ENCODE results near the gene RGS6.

The RGS6 gene

DNA sequence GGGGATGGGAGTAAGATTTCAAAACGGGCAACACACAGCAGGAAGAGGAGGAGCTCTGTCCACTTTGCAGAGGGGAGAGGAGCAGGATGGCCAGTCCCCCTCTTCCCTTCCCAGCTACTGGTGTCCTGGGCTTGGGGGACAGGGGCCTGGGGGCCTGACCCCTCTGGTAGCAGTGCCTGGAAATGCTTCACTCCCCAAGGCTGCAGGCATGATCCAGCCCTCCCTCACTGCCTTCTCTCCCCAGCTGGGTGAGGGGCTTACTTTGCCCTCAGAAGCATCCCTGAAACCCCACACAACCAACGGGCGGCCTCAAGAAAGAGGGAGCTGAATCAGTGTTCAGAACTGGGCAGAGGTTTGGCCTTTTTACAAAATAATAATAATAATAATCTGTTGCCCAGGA is 682.1 kb downstream of the RGS6 start:
- DNase-seq (ENCODE audit: low spot score) = no peak
- in situ Hi-C loops (cut with MboI; ENCODE audit: low pct_unique_long_range_greater_than_20kb, low sequenced_read_pairs, unreplicated experiment) = no loop called here
- TF ChIP-seq, protein P1, sequence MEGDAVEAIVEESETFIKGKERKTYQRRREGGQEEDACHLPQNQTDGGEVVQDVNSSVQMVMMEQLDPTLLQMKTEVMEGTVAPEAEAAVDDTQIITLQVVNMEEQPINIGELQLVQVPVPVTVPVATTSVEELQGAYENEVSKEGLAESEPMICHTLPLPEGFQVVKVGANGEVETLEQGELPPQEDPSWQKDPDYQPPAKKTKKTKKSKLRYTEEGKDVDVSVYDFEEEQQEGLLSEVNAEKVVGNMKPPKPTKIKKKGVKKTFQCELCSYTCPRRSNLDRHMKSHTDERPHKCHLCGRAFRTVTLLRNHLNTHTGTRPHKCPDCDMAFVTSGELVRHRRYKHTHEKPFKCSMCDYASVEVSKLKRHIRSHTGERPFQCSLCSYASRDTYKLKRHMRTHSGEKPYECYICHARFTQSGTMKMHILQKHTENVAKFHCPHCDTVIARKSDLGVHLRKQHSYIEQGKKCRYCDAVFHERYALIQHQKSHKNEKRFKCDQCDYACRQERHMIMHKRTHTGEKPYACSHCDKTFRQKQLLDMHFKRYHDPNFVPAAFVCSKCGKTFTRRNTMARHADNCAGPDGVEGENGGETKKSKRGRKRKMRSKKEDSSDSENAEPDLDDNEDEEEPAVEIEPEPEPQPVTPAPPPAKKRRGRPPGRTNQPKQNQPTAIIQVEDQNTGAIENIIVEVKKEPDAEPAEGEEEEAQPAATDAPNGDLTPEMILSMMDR (IDR thresholded peaks at IDR 0.05; ENCODE audit: extremely low read depth, insufficient read depth, missing control alignments) = no peak

DNA sequence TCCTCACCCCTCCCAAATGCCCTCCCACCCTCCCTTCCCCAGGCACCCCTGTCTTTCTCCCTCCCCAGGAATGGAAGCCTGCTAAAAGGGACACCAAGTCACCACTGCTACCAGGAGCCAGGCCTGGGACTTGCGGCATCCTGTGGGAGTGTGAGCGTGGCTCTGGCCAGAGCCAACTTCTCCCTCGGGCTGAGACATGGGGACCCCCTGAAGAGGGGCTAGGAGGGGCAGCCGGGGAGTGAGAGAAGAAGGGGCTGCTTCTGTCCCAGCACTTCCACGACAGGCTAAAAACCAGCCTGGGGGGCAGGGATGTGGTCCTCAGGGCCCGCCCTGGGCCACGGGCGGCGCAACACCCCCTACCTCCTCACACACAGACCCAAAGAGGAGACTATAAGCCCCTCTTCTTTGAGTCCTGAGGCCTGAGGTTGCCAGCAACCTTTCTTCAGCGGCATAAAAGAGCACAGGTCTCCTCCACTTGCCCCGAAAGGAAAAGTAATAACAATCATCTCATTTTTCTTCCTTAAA is 682.7 kb downstream of the RGS6 start:
- TF ChIP-seq, protein P1 (IDR thresholded peaks at IDR 0.05; ENCODE audit: extremely low read depth, insufficient read depth, missing control alignments) = no peak
- in situ Hi-C loops (cut with MboI; ENCODE audit: low pct_unique_long_range_greater_than_20kb, low sequenced_read_pairs, unreplicated experiment) = no loop called here

DNA sequence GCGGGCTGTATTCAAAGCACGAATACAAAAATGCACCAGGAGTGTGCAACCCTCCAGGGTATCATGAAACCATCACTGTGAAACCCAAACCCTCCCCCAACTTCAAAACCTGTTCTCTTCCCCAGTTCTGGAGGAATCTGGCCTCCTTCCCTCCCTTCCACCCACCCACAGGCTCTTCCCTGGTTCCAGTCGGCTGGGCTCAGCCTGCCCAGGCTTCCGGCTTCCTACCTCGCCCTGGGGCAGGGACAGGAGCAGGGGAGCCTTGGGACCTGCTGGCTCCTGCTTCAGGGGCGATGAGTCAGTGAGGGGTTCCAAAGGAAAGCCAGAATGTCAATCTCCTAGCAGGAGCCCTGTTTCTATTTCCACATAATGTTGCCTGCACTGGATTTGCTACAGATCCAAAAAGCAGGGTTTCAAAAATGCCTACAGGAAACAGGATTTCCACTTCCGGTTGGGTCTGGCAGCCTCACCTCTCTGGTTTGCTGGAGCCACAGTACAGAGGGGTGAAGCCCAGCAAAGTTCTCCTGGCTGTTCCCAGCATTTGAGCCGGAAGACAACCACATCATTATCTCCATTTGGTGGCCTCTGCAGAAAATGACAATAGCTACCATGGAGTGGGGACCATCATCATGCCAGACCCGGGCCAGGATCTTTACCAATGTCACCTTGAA is 683.4 kb downstream of the RGS6 start:
- DNase-seq (ENCODE audit: low spot score) = no peak
- in situ Hi-C loops (cut with MboI; ENCODE audit: low pct_unique_long_range_greater_than_20kb, low sequenced_read_pairs, unreplicated experiment) = no loop called here
- TF ChIP-seq, protein P1 (IDR thresholded peaks at IDR 0.05; ENCODE audit: extremely low read depth, insufficient read depth, missing control alignments) = no peak

More for the DNA sequence above, 682.7 kb downstream of the RGS6 start:
- no peak for DNase-seq (ENCODE audit: low spot score)

All from GM13977 (cell line).